ENCODE measurements around the gene OPCML. TPM values are rescaled to one million over a fixed set of nuclear protein-coding genes. Genes with fewer than 3 reads are reported as not detected.

OPCML gene
- total and polyA plus RNA-seq, 2 donors (not counting 1 experiment from before 2014, with no cell fraction given): not detected

DNA sequence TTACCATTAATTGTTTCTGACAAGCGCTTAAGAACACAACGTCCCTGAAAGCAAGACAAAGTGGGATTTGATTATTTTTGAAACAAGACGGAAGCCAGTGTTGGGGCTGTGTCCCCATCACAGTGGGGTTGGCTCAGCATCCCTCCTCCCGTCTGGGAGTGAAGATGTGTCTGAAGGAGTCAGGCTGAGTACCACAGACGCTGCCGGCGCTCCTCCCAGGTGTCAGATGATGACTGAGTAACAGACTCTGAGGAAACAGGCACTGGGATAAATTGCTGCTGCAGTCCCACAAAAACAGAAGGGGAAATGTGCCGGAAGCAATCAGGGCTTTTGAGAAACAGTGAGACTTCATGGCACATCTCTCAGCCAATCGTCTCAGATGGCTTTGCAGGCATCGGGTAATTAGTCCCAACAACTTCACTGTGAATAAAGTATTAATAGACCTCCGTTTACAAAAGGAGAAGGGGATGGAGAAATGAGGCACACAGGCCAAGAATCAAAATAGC, 266.7 kb downstream of the OPCML start:
- WGBS (ENCODE audit: insufficient coverage): 76% methylated on average over 8 of the region's 11 CpGs

DNA sequence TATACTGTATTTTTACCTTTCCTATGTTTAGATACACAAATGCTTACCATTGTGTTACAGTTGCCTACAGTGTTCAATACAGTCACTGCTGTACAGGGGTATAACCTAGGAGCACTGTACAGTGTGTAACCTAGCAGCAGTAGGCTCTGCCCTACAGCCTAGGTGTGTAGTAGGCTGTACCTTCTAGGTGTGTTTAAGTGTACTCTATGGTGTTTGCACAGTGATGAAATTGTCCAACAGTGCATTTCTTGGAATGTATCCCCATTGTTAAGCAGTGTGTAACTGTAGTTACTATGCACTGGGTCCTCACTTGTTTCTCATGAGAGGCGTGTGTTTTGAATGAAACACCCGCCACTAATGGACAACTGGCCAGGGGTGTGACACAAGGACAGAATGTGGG, 269.0 kb downstream of the OPCML start:
- Histone ChIP-seq H3K9me3 (ENCODE audit: control extremely low read depth in 1 of 3, control insufficient read depth in 2 of 3, insufficient read depth in 1 of 3, low read length in 2 of 3) (peaks cover 0 to 3% (median 0%) of the 10 kb centered on the region in 3 donors), H3K9ac (ENCODE audit: low read length) (no peak overlapping the region), H3K27ac (ENCODE audit: low read length in 2 of 2) (no peak overlapping the region), H3K4me2 (replicated peaks; ENCODE audit: low read depth, low read length, poor library complexity, severe bottlenecking) (no peak overlapping the region), H3K27me3 (replicated peaks in 1 of 4; ENCODE audit: control extremely low read depth in 1 of 4, control insufficient read depth in 3 of 4, insufficient read depth in 4 of 4, low read length in 3 of 4) (no peaks in the 10 kb centered on the region), H3K36me3 (replicated peaks in 1 of 2; ENCODE audit: control extremely low read depth in 1 of 2, control insufficient read depth in 1 of 2, extremely low read depth in 1 of 2, insufficient read depth in 2 of 2, low read length in 1 of 2) (no peaks in the 10 kb centered on the region), H4K20me1 (ENCODE audit: control insufficient read depth, insufficient read depth, low read length, poor library complexity, severe bottlenecking) (no peaks in the 10 kb centered on the region), H3K4me3 (ENCODE audit: control extremely low read depth in 1 of 5, extremely low read depth in 1 of 5, insufficient read depth in 1 of 5, low read depth in 2 of 5, low read length in 4 of 5) (no peak overlapping the region), H2AFZ (ENCODE audit: insufficient read depth, low read depth, low read length, poor library complexity, severe bottlenecking) (no peak overlapping the region), H3K79me2 (ENCODE audit: control insufficient read depth, insufficient read depth, low read length) (no peaks in the 10 kb centered on the region), H3K4me1 (ENCODE audit: control insufficient read depth in 2 of 2, insufficient read depth in 2 of 2, low read length in 2 of 2) (no peaks in the 10 kb centered on the region)
- Mint-ChIP-seq H3K27me3 (no peaks in the 10 kb centered on the region), H3K4me1 (no peaks in the 10 kb centered on the region), H3K9me3 (ENCODE audit: insufficient read depth) (no peaks in the 10 kb centered on the region), H3K4me3 (no peak overlapping the region), H3K27ac (no peak overlapping the region)
- no peak for TF ChIP-seq EZH2 (IDR thresholded peaks at IDR 0.05; ENCODE audit: borderline replicate concordance, insufficient read depth, low read depth, low read length, poor library complexity, severe bottlenecking)
- intact Hi-C loops (cut with micrococcal nuclease): no loop called here
- 82% methylated on average over 2 of the region's 2 CpGs for WGBS (ENCODE audit: insufficient coverage)
- ATAC-seq (ENCODE audit: low read depth) (no peak), DNase-seq (no peak)
- POLR2A ChIA-PET: no interaction called here
- CTCF ChIA-PET: no interaction called here

More for the DNA sequence above, 266.7 kb downstream of the OPCML start:
- H3K27ac Mint-ChIP-seq: no peak overlapping the region
- H3K27me3 Mint-ChIP-seq: no peaks in the 10 kb centered on the region
- ChIA-PET CTCF (no interaction called here), POLR2A (no interaction called here)
- Histone ChIP-seq H2AFZ (ENCODE audit: insufficient read depth, low read depth, low read length, poor library complexity, severe bottlenecking) (no peak overlapping the region), H3K36me3 (replicated peaks in 1 of 2; ENCODE audit: control extremely low read depth in 1 of 2, control insufficient read depth in 1 of 2, extremely low read depth in 1 of 2, insufficient read depth in 2 of 2, low read length in 1 of 2) (no peaks in the 10 kb centered on the region), H3K4me2 (replicated peaks; ENCODE audit: low read depth, low read length, poor library complexity, severe bottlenecking) (no peak overlapping the region), H3K27ac (ENCODE audit: low read length in 2 of 2) (no peak overlapping the region), H3K9ac (ENCODE audit: low read length) (no peak overlapping the region), H3K9me3 (ENCODE audit: control extremely low read depth in 1 of 3, control insufficient read depth in 2 of 3, insufficient read depth in 1 of 3, low read length in 2 of 3) (peaks cover 0 to 3% (median 0%) of the 10 kb centered on the region in 3 donors), H3K4me1 (ENCODE audit: control insufficient read depth in 2 of 2, insufficient read depth in 2 of 2, low read length in 2 of 2) (no peaks in the 10 kb centered on the region), H3K4me3 (ENCODE audit: control extremely low read depth in 1 of 5, extremely low read depth in 1 of 5, insufficient read depth in 1 of 5, low read depth in 2 of 5, low read length in 4 of 5) (no peak overlapping the region), H3K79me2 (ENCODE audit: control insufficient read depth, insufficient read depth, low read length) (no peaks in the 10 kb centered on the region), H3K27me3 (replicated peaks in 1 of 4; ENCODE audit: control extremely low read depth in 1 of 4, control insufficient read depth in 3 of 4, insufficient read depth in 4 of 4, low read length in 3 of 4) (no peaks in the 10 kb centered on the region), H4K20me1 (ENCODE audit: control insufficient read depth, insufficient read depth, low read length, poor library complexity, severe bottlenecking) (no peaks in the 10 kb centered on the region)
- intact Hi-C loops (cut with micrococcal nuclease): no loop called here
- no peak overlapping the region for H3K4me3 Mint-ChIP-seq
- DNase-seq (no peak), ATAC-seq (ENCODE audit: low read depth) (no peak)
- H3K4me1 Mint-ChIP-seq: no peaks in the 10 kb centered on the region
- peaks cover 3% of the 10 kb centered on the region for H3K9me3 Mint-ChIP-seq (ENCODE audit: insufficient read depth)
- TF ChIP-seq EZH2 (IDR thresholded peaks at IDR 0.05; ENCODE audit: borderline replicate concordance, insufficient read depth, low read depth, low read length, poor library complexity, severe bottlenecking): no peak
- TF ChIP-seq, protein P1, sequence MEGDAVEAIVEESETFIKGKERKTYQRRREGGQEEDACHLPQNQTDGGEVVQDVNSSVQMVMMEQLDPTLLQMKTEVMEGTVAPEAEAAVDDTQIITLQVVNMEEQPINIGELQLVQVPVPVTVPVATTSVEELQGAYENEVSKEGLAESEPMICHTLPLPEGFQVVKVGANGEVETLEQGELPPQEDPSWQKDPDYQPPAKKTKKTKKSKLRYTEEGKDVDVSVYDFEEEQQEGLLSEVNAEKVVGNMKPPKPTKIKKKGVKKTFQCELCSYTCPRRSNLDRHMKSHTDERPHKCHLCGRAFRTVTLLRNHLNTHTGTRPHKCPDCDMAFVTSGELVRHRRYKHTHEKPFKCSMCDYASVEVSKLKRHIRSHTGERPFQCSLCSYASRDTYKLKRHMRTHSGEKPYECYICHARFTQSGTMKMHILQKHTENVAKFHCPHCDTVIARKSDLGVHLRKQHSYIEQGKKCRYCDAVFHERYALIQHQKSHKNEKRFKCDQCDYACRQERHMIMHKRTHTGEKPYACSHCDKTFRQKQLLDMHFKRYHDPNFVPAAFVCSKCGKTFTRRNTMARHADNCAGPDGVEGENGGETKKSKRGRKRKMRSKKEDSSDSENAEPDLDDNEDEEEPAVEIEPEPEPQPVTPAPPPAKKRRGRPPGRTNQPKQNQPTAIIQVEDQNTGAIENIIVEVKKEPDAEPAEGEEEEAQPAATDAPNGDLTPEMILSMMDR (IDR thresholded peaks at IDR 0.05): no peak
